GM12874 (cell line): ENCODE measurements around the gene CHCHD6.

ENCODE experiments used
- TF ChIP-seq, protein P1 (sequence below): IDR thresholded peaks from 2 replicates; pipeline ENCODE4 v1.5.1; 2011; ENCODE audit warnings: low read depth, mild to moderate bottlenecking, control low read depth, low read length, moderate library complexity; ENCODE audit not compliant: insufficient read depth

Gene CHCHD6

GRCh38 chr3:126908752-126909275 is 204.8 kb downstream of the CHCHD6 start:
- TF ChIP-seq, protein P1, sequence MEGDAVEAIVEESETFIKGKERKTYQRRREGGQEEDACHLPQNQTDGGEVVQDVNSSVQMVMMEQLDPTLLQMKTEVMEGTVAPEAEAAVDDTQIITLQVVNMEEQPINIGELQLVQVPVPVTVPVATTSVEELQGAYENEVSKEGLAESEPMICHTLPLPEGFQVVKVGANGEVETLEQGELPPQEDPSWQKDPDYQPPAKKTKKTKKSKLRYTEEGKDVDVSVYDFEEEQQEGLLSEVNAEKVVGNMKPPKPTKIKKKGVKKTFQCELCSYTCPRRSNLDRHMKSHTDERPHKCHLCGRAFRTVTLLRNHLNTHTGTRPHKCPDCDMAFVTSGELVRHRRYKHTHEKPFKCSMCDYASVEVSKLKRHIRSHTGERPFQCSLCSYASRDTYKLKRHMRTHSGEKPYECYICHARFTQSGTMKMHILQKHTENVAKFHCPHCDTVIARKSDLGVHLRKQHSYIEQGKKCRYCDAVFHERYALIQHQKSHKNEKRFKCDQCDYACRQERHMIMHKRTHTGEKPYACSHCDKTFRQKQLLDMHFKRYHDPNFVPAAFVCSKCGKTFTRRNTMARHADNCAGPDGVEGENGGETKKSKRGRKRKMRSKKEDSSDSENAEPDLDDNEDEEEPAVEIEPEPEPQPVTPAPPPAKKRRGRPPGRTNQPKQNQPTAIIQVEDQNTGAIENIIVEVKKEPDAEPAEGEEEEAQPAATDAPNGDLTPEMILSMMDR = no peak

GRCh38 chr3:126910231-126910630 is 206.2 kb downstream of the CHCHD6 start:
- TF ChIP-seq, protein P1 = no peak

GRCh38 chr3:126911162-126912026 is 207.4 kb downstream of the CHCHD6 start:
- TF ChIP-seq, protein P1 = no peak

DNA sequence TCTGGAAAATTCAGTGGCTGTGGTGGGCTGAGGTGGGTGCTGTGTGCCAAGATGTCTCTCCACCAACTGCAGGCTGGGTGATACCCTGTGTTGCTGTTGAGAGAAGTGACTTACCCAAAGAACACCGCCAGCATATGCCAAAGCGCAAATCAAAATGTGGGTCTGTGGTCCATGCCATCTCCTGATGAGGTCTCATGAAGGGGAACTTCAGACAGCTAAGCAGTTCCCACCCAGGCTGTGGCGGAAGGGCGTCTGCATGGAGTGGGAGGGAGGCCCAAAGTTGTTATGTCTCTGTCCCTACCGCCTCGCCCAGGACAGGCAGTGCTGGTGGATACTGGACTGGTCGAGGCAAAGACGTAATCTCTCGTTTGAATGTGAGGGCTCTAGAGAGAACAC is 208.0 kb downstream of the CHCHD6 start:
- TF ChIP-seq, protein P1 = no peak

DNA sequence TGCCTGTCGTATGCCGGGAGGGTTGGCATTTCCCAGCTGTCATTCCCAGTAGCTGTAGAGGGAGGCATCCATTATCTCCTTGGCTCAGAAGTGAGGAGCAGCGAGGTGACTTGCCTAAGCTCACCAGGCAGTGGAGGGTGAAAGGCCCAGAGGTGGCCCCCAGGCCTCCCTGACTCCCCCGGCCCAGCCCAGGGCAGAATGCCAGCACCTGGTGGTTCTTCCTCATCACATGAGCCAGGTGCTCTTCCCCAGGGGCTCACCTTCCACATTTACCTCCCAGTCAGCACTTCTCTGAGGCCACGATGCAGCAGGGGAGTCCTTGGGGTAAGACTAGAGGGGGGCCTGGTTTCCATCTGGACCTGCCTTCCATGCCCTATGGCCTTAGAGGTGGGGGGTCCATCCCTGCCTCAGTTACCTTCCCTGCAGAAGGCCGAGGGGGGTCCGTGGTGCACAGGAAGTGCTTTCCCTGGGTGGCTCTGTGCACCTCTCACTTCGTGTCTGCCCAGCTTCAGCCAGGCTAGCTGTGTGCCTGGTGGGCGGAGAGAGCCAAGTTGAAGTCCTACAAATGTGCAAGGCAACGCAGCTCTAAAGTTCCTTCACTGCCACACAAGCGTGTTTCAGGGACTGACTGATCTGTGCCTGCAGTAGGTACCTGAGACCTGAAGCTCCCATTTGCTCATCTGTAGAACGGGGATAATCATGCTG is 208.6 kb downstream of the CHCHD6 start:
- TF ChIP-seq, protein P1 = no peak

DNA sequence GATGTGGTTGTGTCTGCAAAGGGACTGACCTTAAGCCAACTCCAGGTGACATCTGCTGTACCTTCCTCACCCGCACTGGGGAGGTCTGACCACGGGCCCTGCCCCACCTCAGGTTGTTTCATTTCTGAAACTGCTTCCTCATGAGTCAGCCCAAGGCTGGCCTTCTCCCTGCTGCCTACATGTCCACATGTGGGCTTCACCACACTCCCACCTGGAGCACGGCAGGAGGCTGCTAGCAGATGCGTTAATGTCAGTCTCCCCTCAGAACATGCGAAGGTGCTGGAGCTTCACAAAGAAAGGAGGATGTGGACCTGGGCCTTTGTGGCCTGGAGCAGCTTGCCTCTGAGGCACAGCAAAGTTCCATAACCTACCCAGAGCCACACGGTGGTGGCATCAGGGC is 209.5 kb downstream of the CHCHD6 start:
- TF ChIP-seq, protein P1 = no peak

- TF ChIP-seq, protein P1 = no peak
Measured at GRCh38 chr3:126914226-126914625, 210.2 kb downstream of the CHCHD6 start.
